T-helper 1 cell (primary cell): Measurements from ENCODE around the gene PSMA7.

Experiments
- DNase-seq, 5 donors: peaks; one replicate each; pipeline ENCODE4 v3.0.0-alpha.2; 2012 to 2020

Gene PSMA7

DNA sequence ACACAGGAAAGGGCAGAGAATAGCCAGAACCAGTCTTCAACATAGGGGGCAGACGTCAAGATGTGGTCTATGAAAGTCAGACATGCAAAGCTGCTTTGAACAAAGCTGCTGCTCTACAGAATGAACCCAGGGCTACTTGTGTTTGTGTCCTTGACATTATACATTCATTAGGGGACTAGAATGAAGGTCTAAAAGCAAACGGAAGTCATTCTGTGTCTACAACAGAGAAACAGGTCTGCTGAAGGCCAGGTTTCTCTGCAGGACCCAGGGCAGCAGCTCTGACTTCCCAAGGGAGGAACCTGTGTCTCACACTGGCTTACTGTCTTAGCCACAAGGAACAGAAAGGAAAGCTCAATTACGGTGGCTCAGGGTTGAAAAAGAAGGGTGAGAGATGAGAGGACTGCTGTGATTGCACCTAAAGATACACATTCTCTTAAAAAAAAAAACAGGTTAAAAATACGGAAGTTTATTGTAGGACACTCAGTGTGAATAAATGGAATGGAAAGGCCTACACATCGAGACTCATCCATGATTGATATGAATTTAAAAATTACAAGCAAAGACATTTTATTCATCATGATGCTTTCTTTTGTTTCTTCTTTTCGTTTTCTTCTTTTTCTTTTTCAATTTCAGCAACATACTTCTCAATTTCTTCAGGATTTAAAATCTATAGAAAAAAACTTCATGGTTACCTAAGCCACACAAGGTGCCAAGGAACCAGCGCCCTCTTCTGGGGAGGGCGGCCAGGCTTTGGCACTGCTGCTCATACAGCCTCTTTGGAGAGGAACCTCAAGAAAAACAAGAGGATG is 6.7 kb downstream of the PSMA7 start:
- peak; percentile 42 to 69 (median 64) for DNase-seq

DNA sequence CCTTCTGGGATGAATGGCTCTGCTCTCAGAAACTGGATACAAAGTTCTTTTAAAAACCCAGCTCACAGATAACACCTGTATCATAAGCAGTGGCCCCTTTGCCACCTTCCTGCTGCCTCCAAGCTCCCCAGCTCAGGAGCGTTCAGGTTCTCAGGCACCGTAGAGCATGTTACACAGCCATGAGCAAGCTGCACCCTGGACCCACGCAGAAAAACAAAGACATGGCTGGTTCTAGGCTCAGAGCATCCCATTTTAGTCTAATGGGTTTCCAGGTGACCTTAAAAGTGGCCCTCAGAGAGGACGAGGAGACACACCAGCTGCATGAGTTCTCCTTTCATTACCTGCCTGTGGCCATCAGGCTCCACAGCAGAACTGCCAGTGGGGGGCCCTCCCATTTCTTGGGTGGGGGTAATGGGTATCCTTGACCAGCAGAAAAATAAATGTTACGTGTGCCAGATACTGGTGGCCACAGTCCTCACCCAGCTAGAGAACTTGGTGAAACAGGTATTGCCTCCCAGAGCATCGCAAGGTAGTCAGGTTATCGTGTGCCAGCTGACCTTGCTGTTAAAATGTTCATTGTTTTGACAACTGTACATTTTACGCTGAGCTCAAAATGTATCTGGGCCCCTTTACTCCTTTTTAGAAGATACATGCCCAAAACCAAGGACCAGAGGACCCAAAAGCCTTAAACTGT is 7.5 kb downstream of the PSMA7 start:
- no peak for DNase-seq

DNA sequence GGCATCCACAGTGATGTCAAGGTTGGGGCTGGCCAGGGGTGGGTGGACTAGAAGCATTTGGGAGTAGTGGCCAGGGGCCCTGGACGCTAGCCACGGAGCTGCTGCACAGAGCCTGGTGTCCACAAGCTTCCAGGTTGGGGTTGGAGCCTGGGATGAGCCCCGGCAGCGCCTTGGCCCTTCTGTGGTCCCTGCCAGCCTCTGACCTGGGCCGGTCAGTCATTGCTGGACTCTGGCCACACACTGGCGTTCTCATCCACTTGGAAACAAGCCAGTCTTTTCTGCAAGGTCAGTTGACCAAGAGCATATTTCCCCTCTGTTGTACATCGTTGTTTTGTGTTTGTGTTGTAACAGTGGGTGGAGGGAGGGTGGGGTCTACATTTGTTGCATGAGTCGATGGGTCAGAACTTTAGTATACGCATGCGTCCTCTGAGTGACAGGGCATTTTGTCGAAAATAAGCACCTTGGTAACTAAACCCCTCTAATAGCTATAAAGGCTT is 8.4 kb downstream of the PSMA7 start:
- no peak for DNase-seq

DNA sequence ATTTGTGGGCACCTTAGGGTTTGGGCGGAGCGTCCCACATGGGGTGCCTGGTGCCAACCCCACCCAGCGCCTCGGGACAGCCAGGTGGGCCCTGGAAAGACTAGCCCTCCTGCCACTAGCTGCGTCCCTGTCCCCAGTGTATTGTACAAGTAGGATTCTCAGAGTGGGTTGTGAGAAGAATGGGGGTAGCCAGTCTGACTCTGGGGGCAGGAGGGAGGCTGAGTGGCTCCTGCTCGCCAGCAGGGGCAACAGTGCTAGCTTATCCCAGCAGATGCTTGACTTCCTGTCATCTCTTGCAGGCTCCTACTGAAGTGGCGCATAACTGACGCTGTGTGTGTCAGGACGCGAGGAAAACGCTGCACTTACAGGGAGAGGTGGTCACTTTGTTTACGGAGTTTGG is 9.3 kb downstream of the PSMA7 start:
- DNase-seq, result no peak

DNA sequence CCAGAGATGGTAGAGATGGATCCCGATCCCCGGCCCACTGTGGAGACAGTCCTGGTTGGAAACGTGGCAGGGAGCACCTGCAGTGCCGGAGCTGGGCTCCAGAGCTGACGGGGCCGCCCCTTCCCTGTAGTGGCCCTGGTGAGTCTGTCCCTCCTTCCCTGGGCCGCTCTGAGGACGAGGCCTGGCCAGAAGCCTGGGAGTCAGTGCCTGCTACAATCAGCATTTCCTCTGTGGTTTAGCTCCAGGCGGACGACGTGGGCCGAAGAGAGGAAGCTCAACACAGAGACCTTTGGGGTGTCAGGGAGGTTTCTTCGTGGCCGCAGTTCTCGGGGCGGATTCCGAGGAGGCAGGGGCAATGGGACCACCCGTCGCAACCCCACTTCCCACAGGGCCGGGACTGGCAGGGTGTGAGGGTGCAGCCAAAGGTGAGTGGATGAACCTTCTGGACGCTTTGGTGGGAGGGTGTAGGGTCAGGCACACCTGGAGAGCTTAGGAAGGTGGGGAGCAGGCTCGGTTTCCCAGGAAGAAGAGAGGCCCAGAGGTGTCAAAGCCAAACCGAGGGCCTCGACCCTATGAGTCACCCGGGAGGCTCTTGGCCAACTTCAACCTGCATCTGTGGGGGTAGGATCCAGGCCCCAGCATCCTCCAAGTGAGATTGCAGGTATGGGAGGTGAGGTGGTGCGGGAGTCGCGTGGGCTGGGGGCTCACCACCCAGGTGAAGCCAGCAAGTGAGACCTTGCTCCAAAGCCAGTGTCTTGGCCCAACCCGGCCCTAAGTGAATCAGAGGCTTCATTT is 9.9 kb downstream of the PSMA7 start:
- DNase-seq, result no peak

DNA sequence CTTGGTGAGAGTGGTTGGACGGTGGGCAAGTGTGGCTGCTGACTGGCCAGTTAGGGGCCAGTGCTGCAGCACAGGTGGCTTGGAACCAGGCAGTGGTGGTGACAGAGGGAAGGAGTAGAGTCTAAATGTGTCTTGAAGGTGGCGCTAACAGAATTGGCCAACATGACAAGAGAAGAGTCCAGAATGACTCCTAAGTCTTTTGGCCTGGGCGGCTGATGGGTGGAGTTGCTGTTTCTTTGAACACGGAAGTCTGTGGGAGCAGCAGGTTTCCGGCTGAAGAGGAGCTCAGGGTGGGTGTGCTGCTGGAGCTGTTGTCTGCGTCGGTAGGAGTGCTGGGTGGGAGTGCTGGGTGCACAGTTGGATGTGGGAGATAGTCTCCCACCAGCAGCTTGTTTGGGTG is 10.8 kb downstream of the PSMA7 start:
- DNase-seq, result no peak

DNA sequence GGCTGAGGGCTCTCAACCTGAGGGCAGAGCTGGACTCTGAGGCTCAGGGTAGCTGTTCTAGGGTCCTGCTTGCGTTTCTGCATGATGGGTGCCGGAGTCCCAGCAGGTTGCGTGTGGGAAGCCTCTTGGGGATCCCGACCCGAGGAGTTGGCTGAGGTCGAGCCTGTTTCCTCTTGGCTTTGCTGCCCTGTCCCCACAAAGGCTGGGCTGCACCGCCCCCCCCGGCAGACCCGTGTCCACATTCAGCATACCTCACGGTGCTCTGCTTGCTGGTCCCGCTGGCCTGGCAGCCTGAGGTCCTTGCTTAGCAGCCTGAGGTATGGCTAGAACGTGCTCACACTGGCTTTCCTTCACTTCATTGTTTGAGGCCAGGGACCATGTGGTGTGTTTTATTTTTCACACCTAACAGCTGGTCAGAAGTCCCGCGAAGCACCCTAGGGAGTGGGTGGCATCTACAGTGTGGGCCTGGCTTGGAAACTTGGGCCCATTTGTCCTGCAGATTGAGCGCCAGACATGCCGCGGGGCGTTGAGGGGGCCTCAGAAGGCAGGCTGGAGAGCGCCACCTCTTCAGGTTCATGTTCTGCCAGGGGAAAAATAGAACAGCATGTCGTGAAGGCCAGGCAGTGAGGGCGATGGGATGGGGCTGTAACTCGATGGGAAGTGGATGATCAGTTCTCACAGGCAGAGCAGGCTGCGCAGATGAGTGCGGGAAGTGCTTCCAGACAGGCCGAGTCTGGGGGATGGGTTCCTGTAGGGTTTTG is 11.5 kb downstream of the PSMA7 start:
- DNase-seq, result no peak

DNA sequence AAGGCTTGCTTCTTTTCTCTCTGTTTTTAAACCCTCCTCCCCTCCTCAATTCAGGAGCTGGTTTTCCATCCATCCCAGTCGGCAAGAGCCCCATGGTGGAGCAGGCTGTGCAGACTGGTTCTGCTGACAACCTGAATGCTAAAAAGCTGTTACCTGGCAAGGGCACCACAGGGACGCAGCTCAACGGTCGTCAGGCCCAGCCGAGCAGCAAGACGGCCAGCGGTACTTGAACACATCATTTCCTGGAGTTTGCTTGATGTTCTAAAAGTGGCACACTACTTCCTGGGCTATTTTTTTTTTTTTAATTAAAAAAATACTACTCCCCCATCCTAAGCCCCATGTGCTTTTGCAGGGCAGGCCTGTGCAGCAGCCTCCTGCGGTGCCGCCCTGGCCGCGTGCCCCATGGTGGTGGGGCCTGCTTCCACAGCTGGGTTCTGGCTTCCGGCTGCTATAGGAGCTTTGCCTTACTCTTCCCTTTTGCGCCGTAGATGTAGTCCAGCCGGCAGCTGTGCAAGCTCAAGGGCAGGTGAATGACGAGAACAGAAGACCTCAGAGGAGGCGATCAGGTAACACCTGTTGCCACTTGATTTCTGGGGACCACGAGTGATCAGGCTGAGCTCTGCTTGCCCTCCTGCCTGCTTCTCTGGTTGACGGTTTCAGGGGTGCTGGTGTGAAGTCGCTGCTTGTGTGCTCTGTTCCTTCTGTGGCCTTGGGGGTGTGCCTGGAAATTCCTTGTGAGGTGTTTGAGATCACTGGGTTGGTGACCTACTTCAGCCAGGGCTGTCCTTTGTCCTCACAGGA is 13.3 kb downstream of the PSMA7 start:
- DNase-seq, result no peak

DNA sequence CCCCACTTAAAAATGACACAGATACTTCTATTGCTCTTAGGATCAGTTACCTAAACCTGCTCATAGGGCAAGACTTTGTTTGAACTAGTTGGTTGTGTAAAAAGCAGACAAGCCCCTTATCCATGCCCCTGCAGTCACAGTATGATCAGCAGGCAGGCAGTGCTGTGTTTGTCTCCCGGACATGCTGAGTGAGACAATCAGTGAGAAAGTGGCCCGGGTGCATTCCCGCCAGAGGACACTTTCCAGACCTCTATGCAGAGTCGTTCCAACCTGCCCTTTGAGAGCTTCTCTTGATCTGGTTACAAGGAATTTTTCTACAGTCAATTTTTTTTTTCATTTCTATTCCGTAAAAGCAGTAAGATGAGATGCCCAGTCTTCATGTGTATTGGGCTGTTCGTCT is 14.7 kb downstream of the PSMA7 start:
- DNase-seq, result no peak

DNA sequence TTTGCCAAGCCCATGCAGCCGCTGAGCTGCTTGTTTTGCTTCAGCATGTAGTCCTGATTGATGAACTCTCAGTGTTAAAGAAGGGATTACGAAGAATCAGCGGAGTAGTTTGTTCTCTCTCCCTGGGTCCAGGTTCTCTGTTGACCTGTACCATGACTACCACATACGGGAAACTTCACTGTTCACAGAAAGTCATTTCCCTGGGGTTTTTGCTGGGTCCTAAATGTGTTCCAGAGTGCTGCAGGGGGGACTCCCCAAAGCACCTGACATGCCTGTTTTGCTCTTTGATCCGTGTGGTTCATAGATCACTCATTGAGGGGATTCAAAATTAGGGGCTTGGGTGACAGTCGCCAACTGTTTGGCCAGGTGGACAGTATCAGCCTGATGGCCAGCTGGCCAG is 15.4 kb downstream of the PSMA7 start:
- DNase-seq, result no peak

DNA sequence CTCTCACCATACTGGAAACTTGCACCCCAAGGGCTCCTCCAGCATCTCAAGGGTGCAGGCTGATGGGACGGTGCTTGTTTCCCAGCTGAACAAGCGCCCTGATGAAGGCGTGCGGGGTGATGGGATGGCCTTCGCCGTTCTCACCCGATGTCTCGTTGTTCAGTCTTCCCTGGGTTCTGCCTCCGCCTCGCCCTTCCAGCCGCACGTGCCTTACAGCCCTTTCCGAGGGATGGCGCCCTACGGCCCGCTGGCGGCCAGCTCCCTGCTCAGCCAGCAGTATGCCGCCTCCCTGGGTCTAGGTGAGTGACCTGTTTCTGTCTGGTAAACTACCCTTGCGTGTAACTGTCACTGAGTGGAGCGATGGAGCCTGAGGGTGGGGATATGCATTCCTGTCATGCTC is 17.1 kb downstream of the PSMA7 start:
- no peak for DNase-seq

DNA sequence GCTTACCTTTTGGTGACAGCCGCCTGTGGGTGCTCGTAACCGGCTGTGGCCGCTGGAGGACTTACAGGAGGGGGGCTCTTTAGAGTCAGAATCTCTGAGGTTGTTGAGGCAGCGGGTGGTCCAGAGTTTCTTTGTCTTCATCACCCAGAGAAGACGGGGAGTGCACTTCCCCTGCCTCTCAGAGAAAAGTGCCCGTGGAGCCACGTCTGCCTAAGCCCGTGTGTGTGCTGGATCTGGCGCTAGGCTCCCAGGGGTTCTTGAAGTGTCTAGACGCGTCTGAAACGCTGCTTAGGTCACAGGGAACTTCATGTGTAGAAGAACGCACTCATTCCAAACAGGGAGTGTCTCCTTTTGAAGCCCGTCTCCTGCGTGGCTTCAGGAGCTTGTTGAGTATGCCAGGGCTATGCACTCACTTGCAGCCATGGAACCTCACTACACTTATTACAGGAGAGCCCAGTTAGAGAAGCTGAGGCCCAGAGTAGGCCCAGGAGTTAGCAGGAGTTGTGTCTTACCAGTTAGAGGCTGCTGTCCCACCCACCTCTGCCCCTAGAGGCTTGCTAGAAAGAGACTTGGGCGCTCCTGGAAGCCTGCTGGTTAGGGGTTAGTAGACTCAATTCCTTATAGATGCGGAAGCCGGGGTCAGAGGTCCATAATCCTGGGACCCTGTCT is 19.6 kb downstream of the PSMA7 start:
- DNase-seq, result no peak

DNA sequence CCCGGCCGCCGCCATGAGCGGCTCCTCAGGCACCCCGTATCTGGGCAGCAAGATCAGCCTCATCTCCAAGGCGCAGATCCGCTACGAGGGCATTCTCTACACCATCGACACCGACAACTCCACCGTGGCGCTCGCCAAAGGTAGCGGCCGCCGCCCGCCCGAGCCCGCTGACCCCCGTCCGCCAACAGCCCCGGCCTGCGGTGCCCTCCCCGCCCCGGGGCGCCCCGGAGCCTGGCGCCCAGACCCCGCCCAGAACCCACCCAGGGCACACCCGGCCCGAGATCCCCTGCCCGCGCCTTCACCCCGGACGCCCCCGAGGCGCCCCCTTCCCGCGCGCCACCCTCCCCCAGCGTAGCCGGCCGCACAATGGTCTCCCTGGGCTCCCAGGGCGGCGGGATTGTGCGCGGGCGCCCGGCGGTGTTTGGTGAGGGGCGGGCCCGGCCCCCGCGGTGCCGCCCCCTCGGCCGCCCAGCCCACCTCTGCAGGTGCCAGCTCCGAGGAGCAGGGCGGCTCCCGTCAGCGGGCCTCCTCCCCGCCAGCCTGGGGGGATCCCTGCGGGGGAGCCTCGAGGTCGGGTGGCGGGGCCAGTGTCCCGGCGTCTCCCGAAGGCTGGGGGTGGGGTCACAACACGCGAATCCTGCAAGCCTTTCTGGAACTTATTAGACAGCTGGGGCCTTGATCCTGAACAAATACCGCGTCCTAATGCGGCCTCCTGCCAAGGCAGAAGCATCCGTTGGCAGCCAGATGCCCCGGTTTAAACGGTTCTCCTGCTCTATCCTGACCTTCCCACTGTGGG is 20.3 kb downstream of the PSMA7 start:
- DNase-seq, result peak in 3 of 5 donors; percentile 23 to 47 (median 32)

DNA sequence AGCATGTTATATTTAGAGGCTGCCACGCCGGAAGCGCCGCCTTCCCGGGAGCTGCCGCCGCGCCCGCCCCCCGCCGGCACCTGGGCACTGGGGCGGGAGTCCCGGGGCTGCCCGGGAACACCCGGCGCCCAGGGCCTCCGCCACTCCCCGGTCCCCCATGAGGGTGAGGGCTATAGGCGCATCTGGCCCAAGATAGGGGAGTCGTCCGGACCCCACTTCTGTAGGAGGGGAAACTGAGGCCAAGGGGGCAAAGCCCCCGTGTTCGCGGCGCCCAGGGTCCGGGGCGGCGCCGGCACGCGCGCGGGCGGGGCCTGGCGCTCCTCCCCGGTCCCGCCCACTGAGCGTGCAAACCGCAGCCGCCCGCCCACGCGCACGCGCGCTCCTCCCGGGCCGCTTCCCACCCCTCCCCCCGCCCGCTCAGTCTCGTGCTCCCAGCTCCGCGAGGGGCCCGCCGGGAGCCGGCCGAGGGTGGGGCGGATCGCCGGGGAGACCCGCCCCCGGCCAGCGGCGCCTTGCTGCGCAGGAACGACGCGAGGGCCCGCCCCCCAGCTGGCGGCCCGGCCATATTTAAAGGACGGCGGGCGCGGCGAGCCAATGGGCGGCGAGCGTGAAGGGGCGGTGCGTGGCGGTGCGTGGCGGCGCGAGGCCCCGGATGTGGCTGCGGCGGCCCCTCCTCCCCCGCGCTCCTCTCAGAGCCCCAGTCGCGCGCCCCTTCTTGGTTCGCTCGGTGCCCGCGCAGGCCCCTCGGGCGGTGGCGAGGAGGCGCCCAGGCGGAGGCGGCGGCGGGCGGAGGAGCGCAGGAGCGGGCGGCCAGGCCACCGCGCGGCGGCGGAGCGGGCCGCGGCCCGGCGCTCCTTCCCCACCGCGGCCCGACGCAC is 21.2 kb downstream of the PSMA7 start, which contains the start of gene LSM14B:
LSM14B (plus strand) TSS at position 700 of the 878 bp plus-strand sequence. CDS start 192 bp downstream, outside the sequence.
- DNase-seq, result peak; percentile 90 to 99 (median 94)

DNA sequence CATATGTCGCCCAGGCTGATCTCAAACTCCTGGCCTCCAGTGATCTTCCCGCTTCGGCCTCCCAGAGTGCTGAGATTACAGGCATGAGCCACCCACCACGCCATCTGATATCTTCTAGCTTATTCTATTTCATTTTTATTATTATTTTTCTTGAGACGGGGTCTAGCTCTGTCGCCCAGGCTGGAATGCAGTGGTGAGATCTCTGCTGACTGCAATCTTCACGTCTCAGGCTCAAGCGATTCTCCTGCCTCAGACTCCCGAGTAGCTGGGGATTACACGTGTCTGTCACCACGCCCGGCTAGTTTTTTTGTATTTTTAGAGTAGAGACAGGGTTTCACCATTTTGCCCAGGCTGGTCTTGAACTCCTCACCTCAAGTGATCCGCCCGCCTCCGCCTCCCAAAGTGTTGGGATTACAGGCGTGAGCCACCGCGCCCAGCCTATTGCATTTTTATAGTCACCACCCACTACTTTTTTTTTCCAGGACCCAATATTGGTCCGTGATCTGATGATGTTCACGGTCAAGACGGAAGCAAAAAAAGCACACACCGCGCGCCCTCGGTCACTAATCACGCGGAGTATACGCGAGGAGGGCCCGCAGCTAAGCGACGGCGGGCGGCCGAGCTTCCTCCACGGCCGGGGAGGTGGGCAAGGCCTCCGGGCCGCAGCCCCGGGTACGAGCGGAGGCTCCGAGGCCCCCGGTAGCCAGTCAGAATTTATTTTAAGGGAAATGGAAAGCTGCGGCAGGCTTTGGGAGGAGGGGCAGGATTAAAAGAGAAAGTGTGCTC is 22.0 kb downstream of the PSMA7 start:
- no peak for DNase-seq

DNA sequence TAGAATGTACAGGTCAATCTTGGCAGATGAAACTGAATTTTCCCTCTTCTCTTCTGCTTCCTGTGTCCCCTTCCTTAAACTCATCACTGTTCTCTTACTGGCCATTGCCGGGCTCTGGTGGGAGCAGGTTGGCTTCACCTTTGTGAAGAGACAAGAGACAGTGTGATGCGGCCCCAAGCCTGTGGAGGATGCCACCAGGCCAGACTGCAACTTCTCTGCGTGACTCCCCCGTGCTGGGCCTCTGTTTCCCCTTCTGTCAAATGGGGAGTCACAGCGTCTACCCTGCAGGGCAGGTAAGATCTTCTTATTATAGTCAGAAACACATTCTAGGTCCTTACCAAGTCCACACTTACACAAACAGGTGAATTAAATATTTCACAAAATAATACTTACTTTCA is 22.8 kb downstream of the PSMA7 start:
- no peak for DNase-seq

DNA sequence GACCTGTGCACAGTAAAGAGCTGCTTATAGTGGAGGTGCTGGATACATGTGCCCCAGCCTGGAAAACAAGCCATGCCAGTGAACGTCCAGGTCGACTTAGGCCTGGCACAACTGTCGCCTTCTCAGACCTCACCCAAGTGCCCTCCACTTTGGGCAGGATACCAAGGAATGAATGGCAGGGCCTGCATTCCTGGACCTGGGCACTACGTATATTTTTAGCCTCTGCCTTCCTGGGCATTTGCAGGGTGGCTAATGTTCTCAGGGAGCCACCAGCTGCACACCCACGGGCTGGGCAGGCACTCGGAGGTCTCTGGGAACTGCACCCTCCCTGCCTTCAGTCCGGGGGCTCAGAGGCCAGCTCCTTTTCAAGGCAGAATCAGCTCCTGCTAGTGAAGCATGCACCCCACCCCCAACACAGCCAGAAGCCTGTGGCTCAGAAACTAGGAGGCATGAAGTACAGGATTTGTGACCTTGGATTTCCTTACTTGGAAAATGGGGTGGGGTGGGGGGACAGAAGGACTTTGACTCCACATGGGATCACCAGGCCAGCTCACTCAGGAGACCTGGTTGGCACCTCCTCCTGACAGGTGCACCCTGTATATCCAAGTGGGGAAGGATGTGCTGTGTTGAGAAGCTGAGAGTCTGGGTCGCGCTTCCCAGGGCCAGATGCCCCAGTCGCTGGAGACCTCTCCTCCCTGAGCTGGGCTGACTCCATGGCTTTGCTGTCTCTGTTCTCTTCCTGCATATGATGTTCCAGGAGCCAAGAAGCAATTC is 23.4 kb downstream of the PSMA7 start:
- no peak for DNase-seq
